Endothelial cell of umbilical vein (primary cell): ENCODE data around the gene COQ4. TPM values are rescaled to one million over a fixed set of nuclear protein-coding genes. Genes with fewer than 3 reads are reported as not detected.

Experiments
- BruUV-seq: library from RNA; stranded (reverse); fragments of 400-500 nt; replicated peaks from 2 replicates; lab custom pipeline; 2021; lab: Mats Ljungman, UMichigan
- CTCF ChIA-PET: fragments of 300-600, 350-600 bp; sonication (Branson Sonifier 250); formaldehyde crosslinking; loops from one replicate; lab custom pipeline; 2021; ENCODE audit warnings: antibody characterized with exemption, inconsistent platforms; lab: Charles Lee
- POLR2A ChIA-PET: fragments of 300-600, 350-600 bp; sonication (Branson Sonifier 250); formaldehyde crosslinking; loops from one replicate; lab custom pipeline; 2021; ENCODE audit warnings: antibody characterized with exemption, inconsistent platforms; lab: Charles Lee
- DNase-seq: peaks from one replicate; pipeline ENCODE4 v3.0.0-alpha.2; 2011; ENCODE audit warnings: low read depth, low spot score
- FAIRE-seq: peaks from 2 replicates; lab custom pipeline; 2011; peaks lifted over from hg19 to GRCh38; lab: Jason Lieb, UNC
- H2AFZ ChIP-seq: 2 replicates; pipeline ENCODE4 v1.6.0; 2012; ENCODE audit warnings: low read depth, low read length, control low read depth, inconsistent platforms
- H3K27ac ChIP-seq: 2 replicates; pipeline ENCODE4 v1.5.1; 2011; ENCODE audit warnings: low read depth, mild to moderate bottlenecking, control low read depth, low read length, moderate library complexity; ENCODE audit not compliant: insufficient read depth
- H3K27me3 ChIP-seq, 2 experiments: 2 replicates each; pipeline versions ENCODE4 v1.6.0 to v1.6.1; 2011; ENCODE audit warnings: low read length in 2 of 2, mixed read lengths in 1 of 2; ENCODE audit not compliant: control insufficient read depth in 2 of 2, insufficient read depth in 2 of 2
- H3K36me3 ChIP-seq, 2 experiments: 2 replicates in 1 of 2; 3 replicates in 1 of 2; pipeline ENCODE4 v1.5.1; 2011; ENCODE audit warnings: low read length in 2 of 2, mild to moderate bottlenecking in 1 of 2, moderate library complexity in 1 of 2; ENCODE audit not compliant: control insufficient read depth in 2 of 2, insufficient read depth in 2 of 2; ENCODE audit errors: extremely low read depth in 1 of 2
- H3K4me1 ChIP-seq: 3 replicates; pipeline ENCODE4 v1.5.1; 2011; ENCODE audit warnings: mild to moderate bottlenecking, low read length; ENCODE audit not compliant: control insufficient read depth, insufficient read depth; ENCODE audit errors: extremely low read depth
- H3K4me2 ChIP-seq: 2 replicates; pipeline ENCODE4 v1.6.1; 2011; ENCODE audit warnings: low read length, control low read depth, mixed read lengths; ENCODE audit not compliant: insufficient read depth
- H3K4me3 ChIP-seq, 3 experiments: fragments of 200-600 bp in 1 of 3; sonication (generic), shearing (Covaris generic) in 1 of 3; replicated peaks in 1 of 3; 2 replicates each; pipeline ENCODE4 v1.5.1; 2011 to 2016; ENCODE audit warnings: control low read depth in 3 of 3, low read length in 3 of 3, mild to moderate bottlenecking in 2 of 3, inconsistent platforms in 1 of 3, low read depth in 1 of 3, moderate library complexity in 1 of 3; ENCODE audit not compliant: insufficient read depth in 1 of 3
- H3K79me2 ChIP-seq: 2 replicates; pipeline ENCODE4 v1.6.0; 2012; ENCODE audit warnings: low read length, inconsistent platforms; ENCODE audit not compliant: control insufficient read depth, insufficient read depth
- H3K9ac ChIP-seq: replicated peaks from 2 replicates; pipeline ENCODE3; 2011; ENCODE audit warnings: low read length, control low read depth; ENCODE audit not compliant: insufficient read depth; ENCODE audit errors: extremely low read depth
- H3K9me1 ChIP-seq: replicated peaks from 3 replicates; pipeline ENCODE4 v1.6.0; 2011; ENCODE audit warnings: mild to moderate bottlenecking, low read length; ENCODE audit not compliant: control insufficient read depth, insufficient read depth; ENCODE audit errors: extremely low read depth
- H3K9me3 ChIP-seq: replicated peaks from 2 replicates; pipeline ENCODE4 v1.5.1; 2012; ENCODE audit warnings: low read length, inconsistent platforms; ENCODE audit not compliant: control insufficient read depth, insufficient read depth
- H4K20me1 ChIP-seq: replicated peaks from 2 replicates; pipeline ENCODE3; 2011; ENCODE audit warnings: mild to moderate bottlenecking, low read length; ENCODE audit not compliant: control insufficient read depth, insufficient read depth; ENCODE audit errors: extremely low read depth
- EZH2 ChIP-seq: IDR thresholded peaks from 2 replicates; pipeline ENCODE4 v1.6.1; 2012; ENCODE audit warnings: borderline replicate concordance, low read depth, mild to moderate bottlenecking, moderate library complexity, low read length, inconsistent platforms; ENCODE audit not compliant: severe bottlenecking
- FOS ChIP-seq: IDR thresholded peaks from 2 replicates; pipeline ENCODE4 v1.6.1; 2011; ENCODE audit warnings: mild to moderate bottlenecking, low read length, moderate library complexity, borderline replicate concordance; ENCODE audit not compliant: insufficient read depth
- GATA2 ChIP-seq: IDR thresholded peaks from 2 replicates; pipeline ENCODE4 v1.7.0; 2011; ENCODE audit warnings: low read depth, mild to moderate bottlenecking, moderate library complexity, mixed read lengths, low read length; ENCODE audit not compliant: insufficient read length, insufficient read depth
- POLR2A ChIP-seq: IDR thresholded peaks from 2 replicates; pipeline ENCODE4 v1.6.1; 2012; ENCODE audit warnings: low read depth, mild to moderate bottlenecking, control low read depth, low read length
- dilution Hi-C: fragments of 300-500 bp; cut with MboI; formaldehyde crosslinking; loops from one replicate; pipeline ENCODE4 v1.15.0; 2019; ENCODE audit warnings: low sequenced_read_pairs; ENCODE audit not compliant: extremely low pct_ligation_motif_present
- intact Hi-C: fragments of 100-400 bp; cut with micrococcal nuclease; formaldehyde crosslinking; loops from one replicate; pipeline ENCODE4 v1.10.0; 2022
- polyA plus RNA-seq, 4 experiments: library from polyadenylated mRNA; depleted of rRNA in 3 of 4; stranded (reverse) in 3 of 4; unstranded in 1 of 4; fragments of >200 nt; gene quantifications; 2 replicates each; pipeline versions ENCODE4 v1.2.1 to v1.2.3, GENCODE V29; 2011 to 2012; ENCODE audit warnings: missing spikeins in 1 of 4
- total RNA-seq: library from RNA; stranded (reverse); gene quantifications from 2 replicates; pipeline ENCODE4 v1.2.3, GENCODE V29; 2021
- TF ChIP-seq, protein P1 (sequence below): IDR thresholded peaks from 2 replicates; pipeline ENCODE4 v1.6.1; 2011; ENCODE audit not compliant: insufficient read depth, insufficient read length
- TF ChIP-seq, protein P2 (sequence below), 2 donors: IDR thresholded peaks; 1 replicate in 1 of 2; 2 replicates in 1 of 2; pipeline ENCODE4 v1.5.1; 2011; ENCODE audit warnings: low read length in 2 of 2, mild to moderate bottlenecking in 2 of 2, moderate library complexity in 2 of 2, control low read depth in 1 of 2, inconsistent platforms in 1 of 2, low read depth in 1 of 2; ENCODE audit not compliant: insufficient read depth in 1 of 2; ENCODE audit errors: extremely low read depth in 1 of 2

The COQ4 gene
- total and polyA plus RNA-seq, 2 donors (not counting 3 experiments of a cell fraction or from before 2014, with no cell fraction given): 44.4 to 78.1 TPM

- intact Hi-C loops: no loop called here
- no peak for TF ChIP-seq FOS
- no peak for TF ChIP-seq POLR2A
- no peak for TF ChIP-seq GATA2
- TF ChIP-seq, protein P1, sequence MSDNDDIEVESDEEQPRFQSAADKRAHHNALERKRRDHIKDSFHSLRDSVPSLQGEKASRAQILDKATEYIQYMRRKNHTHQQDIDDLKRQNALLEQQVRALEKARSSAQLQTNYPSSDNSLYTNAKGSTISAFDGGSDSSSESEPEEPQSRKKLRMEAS: no peak
- no peak overlapping the region for H3K4me3 ChIP-seq
- FAIRE-seq: no peak
- H3K36me3 ChIP-seq: peaks cover 0 to 4% of the 10 kb centered on the region in 2 experiments
- H2AFZ ChIP-seq: no peak overlapping the region
- H3K9ac ChIP-seq: no peak overlapping the region
- no peak for DNase-seq
- H3K4me2 ChIP-seq: no peak overlapping the region
- no peaks in the 10 kb centered on the region for H3K79me2 ChIP-seq
- no TSS peak for BruUV-seq
- ChIA-PET CTCF (interaction anchor here (0.7 to 2.4 kb wide), 4 partner anchors 9 to 50 kb away, joined by 3 to 19 read pairs (median 6); no protein-coding TSS in a partner anchor), POLR2A (no interaction called here)
- dilution Hi-C loops: no loop called here
- no peaks in the 10 kb centered on the region for H3K9me1 ChIP-seq
- H3K4me1 ChIP-seq: peaks cover 6% of the 10 kb centered on the region
- H3K27ac ChIP-seq: no peak overlapping the region
- no peaks in the 10 kb centered on the region for H3K9me3 ChIP-seq
- H3K27me3 ChIP-seq: no peaks in the 10 kb centered on the region
- no peaks in the 10 kb centered on the region for H4K20me1 ChIP-seq
Observed at GRCh38 chr9:128304971-128305288, 17.7 kb upstream of the COQ4 start.

DNA sequence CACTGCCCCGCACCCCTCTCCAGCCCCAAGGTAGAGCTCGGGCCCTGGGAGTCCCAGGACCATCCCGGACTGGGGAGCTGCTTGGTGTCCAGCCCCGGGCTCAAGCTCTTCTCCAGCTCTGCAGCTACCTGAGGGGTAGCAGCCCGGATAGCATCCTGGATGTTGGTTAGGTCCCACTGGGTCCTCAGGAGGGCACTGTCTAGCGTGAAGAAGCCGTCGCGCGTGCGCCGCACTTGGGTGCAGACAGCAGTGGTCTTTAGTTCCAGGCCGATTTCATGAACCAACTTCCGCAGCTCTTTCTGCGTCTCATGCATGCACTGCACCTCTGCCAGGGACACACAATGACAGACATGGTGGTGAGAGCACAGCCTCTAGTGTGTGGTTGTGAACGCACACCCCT is 13.1 kb upstream of the COQ4 start:
- Histone ChIP-seq H3K4me2 (no peak overlapping the region), H3K4me1 (peaks cover 6% of the 10 kb centered on the region), H3K9me3 (no peaks in the 10 kb centered on the region), H3K27me3 (no peaks in the 10 kb centered on the region), H3K36me3 (peaks cover 3 to 21% of the 10 kb centered on the region in 2 experiments), H4K20me1 (no peaks in the 10 kb centered on the region), H3K79me2 (no peaks in the 10 kb centered on the region), H3K4me3 (no peak overlapping the region), H2AFZ (no peak overlapping the region), H3K9me1 (no peaks in the 10 kb centered on the region), H3K9ac (no peak overlapping the region), H3K27ac (no peak overlapping the region)
- BruUV-seq: no TSS peak
- ChIA-PET CTCF (interaction anchor here (0.7 to 1.1 kb wide), 3 partner anchors 14 to 52 kb away, joined by 3 to 5 read pairs (median 3); no protein-coding TSS in a partner anchor), POLR2A (no interaction called here)
- intact Hi-C loops (no loop called here), dilution Hi-C loops (no loop called here)
- no peak for FAIRE-seq
- TF ChIP-seq GATA2: no peak
- TF ChIP-seq, protein P2, sequence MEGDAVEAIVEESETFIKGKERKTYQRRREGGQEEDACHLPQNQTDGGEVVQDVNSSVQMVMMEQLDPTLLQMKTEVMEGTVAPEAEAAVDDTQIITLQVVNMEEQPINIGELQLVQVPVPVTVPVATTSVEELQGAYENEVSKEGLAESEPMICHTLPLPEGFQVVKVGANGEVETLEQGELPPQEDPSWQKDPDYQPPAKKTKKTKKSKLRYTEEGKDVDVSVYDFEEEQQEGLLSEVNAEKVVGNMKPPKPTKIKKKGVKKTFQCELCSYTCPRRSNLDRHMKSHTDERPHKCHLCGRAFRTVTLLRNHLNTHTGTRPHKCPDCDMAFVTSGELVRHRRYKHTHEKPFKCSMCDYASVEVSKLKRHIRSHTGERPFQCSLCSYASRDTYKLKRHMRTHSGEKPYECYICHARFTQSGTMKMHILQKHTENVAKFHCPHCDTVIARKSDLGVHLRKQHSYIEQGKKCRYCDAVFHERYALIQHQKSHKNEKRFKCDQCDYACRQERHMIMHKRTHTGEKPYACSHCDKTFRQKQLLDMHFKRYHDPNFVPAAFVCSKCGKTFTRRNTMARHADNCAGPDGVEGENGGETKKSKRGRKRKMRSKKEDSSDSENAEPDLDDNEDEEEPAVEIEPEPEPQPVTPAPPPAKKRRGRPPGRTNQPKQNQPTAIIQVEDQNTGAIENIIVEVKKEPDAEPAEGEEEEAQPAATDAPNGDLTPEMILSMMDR (IDR thresholded peaks at IDR 0.05; ENCODE audit: extremely low read depth in 1 of 2, insufficient read depth in 1 of 2, low read depth in 1 of 2, low read length in 2 of 2): no peak
- no peak for TF ChIP-seq POLR2A
- TF ChIP-seq EZH2: no peak
- no peak for DNase-seq
